Activated CD4-positive, alpha-beta memory T cell treated with anti-CD3 and anti-CD28 coated beads for 36 hours (primary cell): ENCODE measurements around the gene RNU1-1. TPM values are rescaled to one million over a fixed set of nuclear protein-coding genes. Genes with fewer than 3 reads are reported as not detected.
"Not testable (repeated sequence)": the region's sequence is repeated elsewhere in the genome, so short reads cannot be mapped to it uniquely, and the experiment has no call there.

ENCODE experiments used
- CTCF ChIA-PET: fragments of 350-600 bp; sonication (Branson Sonifier 250); formaldehyde crosslinking; loops from one replicate; lab custom pipeline; 2021; ENCODE audit warnings: antibody characterized with exemption, inconsistent platforms; lab: Charles Lee
- POLR2A ChIA-PET: fragments of 350-600 bp; sonication (Branson Sonifier 250); formaldehyde crosslinking; loops from one replicate; lab custom pipeline; 2021; ENCODE audit warnings: antibody characterized with exemption; lab: Charles Lee
- DNase-seq: peaks from one replicate; pipeline ENCODE4 v3.0.0-alpha.2; 2020
- H3K27ac Mint-ChIP-seq: one replicate; pipeline ENCODE4 v1.8.0; 2021; ENCODE audit warnings: mixed read lengths
- H3K27me3 Mint-ChIP-seq: one replicate; pipeline ENCODE4 v1.8.0; 2021; ENCODE audit warnings: mixed read lengths
- H3K36me3 Mint-ChIP-seq: one replicate; pipeline ENCODE4 v1.8.0; 2021; ENCODE audit warnings: mixed read lengths
- H3K4me1 Mint-ChIP-seq: one replicate; pipeline ENCODE4 v1.8.0; 2021; ENCODE audit warnings: low read depth, mixed read lengths
- H3K4me3 Mint-ChIP-seq: one replicate; pipeline ENCODE4 v1.8.0; 2021; ENCODE audit warnings: mild to moderate bottlenecking, mixed read lengths
- H3K9me3 Mint-ChIP-seq: one replicate; pipeline ENCODE4 v1.8.0; 2021; ENCODE audit warnings: mixed read lengths
- intact Hi-C: fragments of 100-400 bp; cut with micrococcal nuclease; formaldehyde crosslinking; loops from one replicate; pipeline ENCODE4 v1.15.1; 2023
- total RNA-seq, 2 experiments: library from RNA; stranded (reverse); gene quantifications; one replicate each; pipeline ENCODE4 v1.2.3, GENCODE V29; 2021

RNU1-1 gene
- total RNA-seq, 2 experiments from 2014 or later: 1,390 to 1,409 TPM

DNA sequence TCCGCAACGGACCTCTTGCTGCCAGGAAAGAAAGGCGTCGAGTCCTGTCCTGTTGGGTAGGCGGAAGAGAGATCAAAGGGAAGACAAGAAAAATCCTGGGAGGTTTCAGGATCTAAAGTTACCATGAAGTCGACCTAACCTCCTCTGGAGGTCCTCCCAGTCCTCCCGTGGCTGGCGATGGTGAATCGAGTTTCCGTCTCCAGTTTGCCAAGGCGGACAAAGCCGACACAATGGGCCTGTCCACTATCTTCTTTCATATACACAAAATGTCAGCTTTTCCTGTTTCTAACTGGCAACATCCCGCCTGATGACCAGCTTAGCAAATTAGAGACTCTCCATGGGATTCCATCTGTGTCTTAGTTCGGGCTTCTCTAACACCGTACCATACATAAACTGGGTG is 22.7 kb upstream of the RNU1-1 start:
- H3K4me1 Mint-ChIP-seq, POLR2A ChIA-PET, CTCF ChIA-PET, H3K36me3 Mint-ChIP-seq, intact Hi-C loops, H3K4me3 Mint-ChIP-seq, H3K27ac Mint-ChIP-seq, DNase-seq, H3K9me3 Mint-ChIP-seq: not testable (repeated sequence)
- H3K27me3 Mint-ChIP-seq: peaks cover 31% of the 10 kb centered on the region

DNA sequence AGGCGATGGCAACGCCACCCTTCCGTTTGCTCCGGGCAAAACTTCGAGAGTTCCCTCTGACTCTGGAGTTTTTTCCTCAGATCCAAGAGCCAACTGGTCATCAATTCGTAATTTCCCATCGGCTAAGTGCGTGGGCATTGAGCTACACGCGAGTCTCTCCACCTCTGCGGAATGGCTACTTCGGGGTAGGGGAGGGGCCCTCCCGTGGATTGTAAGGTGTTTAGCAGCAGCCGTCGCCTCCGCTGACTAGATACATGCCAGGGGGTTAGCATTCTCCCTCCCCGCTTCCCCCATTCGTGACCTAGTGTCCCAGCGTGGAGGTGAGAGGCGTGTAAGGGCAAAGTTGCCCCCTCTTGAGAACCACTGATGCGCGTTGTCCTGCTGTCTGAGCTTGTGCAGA is 21.8 kb upstream of the RNU1-1 start:
- DNase-seq, CTCF ChIA-PET, H3K9me3 Mint-ChIP-seq, H3K4me3 Mint-ChIP-seq, H3K4me1 Mint-ChIP-seq, POLR2A ChIA-PET, H3K27ac Mint-ChIP-seq, intact Hi-C loops, H3K36me3 Mint-ChIP-seq: not testable (repeated sequence)
- H3K27me3 Mint-ChIP-seq: peaks cover 34% of the 10 kb centered on the region

DNA sequence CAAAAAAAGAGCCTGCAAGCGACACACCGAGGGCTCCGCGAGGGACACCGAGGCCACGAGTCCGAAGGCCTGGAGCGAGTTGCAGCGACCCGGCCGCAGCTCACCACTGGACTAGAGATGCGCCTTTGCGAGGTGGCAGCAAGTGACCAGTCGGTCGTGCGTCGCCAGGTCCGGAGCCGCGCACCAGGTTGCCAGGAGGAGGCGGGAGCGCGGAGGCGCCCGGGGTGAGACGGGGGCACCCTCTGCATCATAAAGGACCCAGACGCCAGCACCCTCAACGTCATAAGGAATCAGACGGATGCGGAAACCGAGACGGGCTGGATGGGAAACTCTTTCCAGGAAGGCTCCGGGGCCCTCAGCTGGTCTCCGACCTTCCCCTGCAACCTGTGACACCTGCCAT is 21.4 kb upstream of the RNU1-1 start:
- peaks cover 34% of the 10 kb centered on the region for H3K27me3 Mint-ChIP-seq
- H3K27ac Mint-ChIP-seq, CTCF ChIA-PET, H3K4me1 Mint-ChIP-seq, H3K36me3 Mint-ChIP-seq, intact Hi-C loops, H3K9me3 Mint-ChIP-seq, H3K4me3 Mint-ChIP-seq, DNase-seq, POLR2A ChIA-PET: not testable (repeated sequence)

- H3K4me1 Mint-ChIP-seq, intact Hi-C loops, H3K36me3 Mint-ChIP-seq, H3K9me3 Mint-ChIP-seq, POLR2A ChIA-PET, CTCF ChIA-PET: not testable (repeated sequence)
- DNase-seq: peak; percentile 67
- peak overlapping the region; percentile 66 for H3K4me3 Mint-ChIP-seq
- H3K27ac Mint-ChIP-seq: peak overlapping the region; percentile 33
- peaks cover 36% of the 10 kb centered on the region for H3K27me3 Mint-ChIP-seq
Observed at GRCh38 chr1:16534829-16535456, 20.9 kb upstream of the RNU1-1 start.

DNA sequence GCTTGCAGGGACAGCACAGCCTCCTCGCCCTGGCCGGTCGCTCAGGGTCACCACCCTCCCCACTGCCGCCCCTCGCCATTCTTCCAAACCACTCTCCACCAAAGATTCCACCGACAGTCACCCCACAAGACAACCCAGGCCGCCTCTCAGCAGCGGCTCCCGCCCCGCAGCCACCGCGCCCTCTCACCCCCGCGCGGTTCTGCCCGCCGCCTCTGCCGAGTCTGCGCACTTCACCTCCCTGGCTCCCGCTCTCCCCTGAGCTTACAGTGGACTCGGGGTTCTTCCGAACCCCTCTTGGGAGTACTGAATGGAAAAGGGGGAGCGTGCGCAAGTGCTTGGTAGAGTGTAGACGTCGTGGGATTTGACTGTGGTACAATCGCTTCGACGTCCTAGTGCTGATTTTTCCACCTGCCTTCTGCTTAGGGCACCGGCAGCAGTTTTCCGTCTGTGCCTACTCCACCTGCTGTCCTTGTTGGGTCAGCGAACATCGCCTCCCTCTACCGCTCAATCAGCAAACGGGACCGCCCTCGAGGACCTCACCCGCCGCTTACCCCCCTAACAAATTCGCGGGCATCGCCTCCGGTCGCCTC is 20.2 kb upstream of the RNU1-1 start:
- H3K36me3 Mint-ChIP-seq, H3K27ac Mint-ChIP-seq, H3K4me3 Mint-ChIP-seq, H3K9me3 Mint-ChIP-seq, POLR2A ChIA-PET, intact Hi-C loops, CTCF ChIA-PET, H3K4me1 Mint-ChIP-seq: not testable (repeated sequence)
- DNase-seq: peak; percentile 26
- H3K27me3 Mint-ChIP-seq: peaks cover 36% of the 10 kb centered on the region

DNA sequence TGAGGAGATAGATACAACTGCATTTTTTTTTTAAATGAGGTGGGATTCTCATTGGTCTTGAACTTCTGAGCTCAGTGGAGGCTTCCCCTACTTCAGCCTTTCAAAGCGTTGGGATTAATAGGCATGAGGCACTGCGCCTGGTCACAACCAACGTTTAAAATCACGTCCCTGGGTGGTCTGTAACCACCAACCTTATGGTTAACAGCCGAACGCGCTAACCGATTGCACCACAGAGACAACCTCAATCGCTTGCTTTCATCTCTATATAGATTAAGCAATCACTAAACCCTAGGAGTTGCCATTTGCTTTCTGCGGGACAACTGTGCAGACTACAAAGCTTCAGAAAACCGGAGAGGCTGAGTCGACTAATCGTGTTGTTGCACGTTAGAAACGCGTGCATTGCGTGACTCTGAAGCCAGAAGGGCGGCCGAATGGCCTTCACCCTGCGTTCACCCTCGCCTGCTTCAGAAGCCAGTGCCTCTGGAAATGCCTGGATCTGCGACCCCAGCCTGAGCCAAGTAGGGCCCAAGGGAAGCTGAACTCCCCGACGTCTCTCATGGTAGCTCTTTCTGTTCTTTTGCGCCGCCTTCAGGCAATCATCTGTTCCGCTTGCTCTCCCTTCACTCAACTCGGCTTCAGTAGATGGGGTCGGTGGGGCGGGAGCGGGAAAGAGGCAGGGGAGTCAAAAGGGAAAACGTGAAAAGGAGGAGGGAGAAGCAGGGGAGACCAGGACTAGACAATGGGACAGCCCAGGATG is 18.3 kb upstream of the RNU1-1 start:
- H3K4me1 Mint-ChIP-seq, H3K27ac Mint-ChIP-seq, H3K36me3 Mint-ChIP-seq, DNase-seq, H3K4me3 Mint-ChIP-seq, H3K9me3 Mint-ChIP-seq, intact Hi-C loops, POLR2A ChIA-PET, CTCF ChIA-PET: not testable (repeated sequence)
- peaks cover 34% of the 10 kb centered on the region for H3K27me3 Mint-ChIP-seq

DNA sequence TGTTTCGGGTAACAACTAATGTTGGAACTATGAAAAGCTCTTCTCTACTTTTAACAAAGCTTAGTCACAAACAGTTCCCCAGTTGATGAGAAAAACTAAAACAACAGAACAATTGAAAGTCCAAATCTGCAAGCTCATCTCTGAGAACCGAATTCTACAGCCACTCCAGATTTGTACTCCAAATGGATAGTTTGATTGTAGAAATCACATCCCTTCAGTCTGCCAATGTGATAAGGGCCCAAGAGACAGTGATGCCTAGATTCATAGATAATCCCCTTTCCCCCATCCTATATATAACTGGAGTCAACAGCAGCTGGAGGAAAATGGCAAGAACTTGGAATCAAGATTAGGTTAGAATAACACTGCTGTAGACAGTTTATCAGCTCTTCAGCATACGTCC is 14.3 kb upstream of the RNU1-1 start:
- H3K4me1 Mint-ChIP-seq, H3K36me3 Mint-ChIP-seq, intact Hi-C loops, H3K9me3 Mint-ChIP-seq, DNase-seq, CTCF ChIA-PET, POLR2A ChIA-PET, H3K4me3 Mint-ChIP-seq, H3K27ac Mint-ChIP-seq: not testable (repeated sequence)
- peaks cover 23% of the 10 kb centered on the region for H3K27me3 Mint-ChIP-seq

DNA sequence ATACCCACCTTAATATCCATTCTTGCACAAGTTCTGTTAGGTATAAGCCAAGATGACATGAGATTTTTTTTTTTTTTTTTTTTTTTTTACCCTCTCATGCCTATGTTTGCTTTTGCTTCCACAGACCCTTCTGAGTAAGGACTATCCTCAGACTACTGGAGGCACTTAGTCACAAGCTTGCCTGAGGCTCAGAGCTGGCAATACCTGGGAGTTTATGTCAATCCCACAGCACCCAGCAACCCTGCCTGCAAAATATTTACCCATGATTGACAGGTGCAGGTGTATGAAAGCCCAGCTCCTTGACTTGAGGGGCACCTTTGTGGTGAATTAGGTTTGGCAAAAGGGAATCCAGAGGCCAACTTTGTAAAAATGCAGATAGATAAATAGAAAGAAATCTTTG is 11.7 kb upstream of the RNU1-1 start:
- H3K4me1 Mint-ChIP-seq, H3K9me3 Mint-ChIP-seq, H3K27ac Mint-ChIP-seq, H3K4me3 Mint-ChIP-seq, DNase-seq, H3K36me3 Mint-ChIP-seq, CTCF ChIA-PET, intact Hi-C loops, POLR2A ChIA-PET: not testable (repeated sequence)
- peaks cover 14% of the 10 kb centered on the region for H3K27me3 Mint-ChIP-seq

GRCh38 chr1:16521679-16522078 is 7.6 kb upstream of the RNU1-1 start:
- H3K27ac Mint-ChIP-seq, H3K36me3 Mint-ChIP-seq, H3K4me3 Mint-ChIP-seq, CTCF ChIA-PET, DNase-seq, H3K9me3 Mint-ChIP-seq, H3K4me1 Mint-ChIP-seq, intact Hi-C loops: not testable (repeated sequence)
- POLR2A ChIA-PET: interaction anchor here (0.8 kb wide), 1 partner anchor 375 kb away, joined by 3 read pairs; no protein-coding TSS in a partner anchor
- peaks cover 35% of the 10 kb centered on the region for H3K27me3 Mint-ChIP-seq

DNA sequence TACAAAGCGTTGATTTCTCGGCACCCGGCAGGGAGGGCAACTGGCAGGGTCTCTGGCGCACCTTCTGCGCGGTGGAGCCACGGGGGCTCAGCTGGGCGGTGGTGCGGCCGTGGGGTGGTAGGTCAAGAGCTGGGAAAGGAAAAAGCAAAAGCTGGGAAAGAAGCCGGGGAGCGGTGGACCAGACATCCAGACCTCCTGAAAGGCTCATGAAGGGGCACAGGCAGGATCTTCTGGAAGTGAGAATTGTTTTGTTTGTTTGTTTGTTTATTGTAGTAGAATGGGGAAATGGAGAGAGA is 7.2 kb upstream of the RNU1-1 start:
- CTCF ChIA-PET: no interaction called here
- H3K27me3 Mint-ChIP-seq: peaks cover 32% of the 10 kb centered on the region
- H3K4me3 Mint-ChIP-seq: no peak overlapping the region
- DNase-seq: no peak
- H3K9me3 Mint-ChIP-seq: no peaks in the 10 kb centered on the region
- H3K27ac Mint-ChIP-seq: no peak overlapping the region
- POLR2A ChIA-PET: interaction anchor here (0.8 kb wide), 1 partner anchor 375 kb away, joined by 3 read pairs; no protein-coding TSS in a partner anchor
- H3K36me3 Mint-ChIP-seq: no peaks in the 10 kb centered on the region
- intact Hi-C loops: no loop called here
- no peaks in the 10 kb centered on the region for H3K4me1 Mint-ChIP-seq

DNA sequence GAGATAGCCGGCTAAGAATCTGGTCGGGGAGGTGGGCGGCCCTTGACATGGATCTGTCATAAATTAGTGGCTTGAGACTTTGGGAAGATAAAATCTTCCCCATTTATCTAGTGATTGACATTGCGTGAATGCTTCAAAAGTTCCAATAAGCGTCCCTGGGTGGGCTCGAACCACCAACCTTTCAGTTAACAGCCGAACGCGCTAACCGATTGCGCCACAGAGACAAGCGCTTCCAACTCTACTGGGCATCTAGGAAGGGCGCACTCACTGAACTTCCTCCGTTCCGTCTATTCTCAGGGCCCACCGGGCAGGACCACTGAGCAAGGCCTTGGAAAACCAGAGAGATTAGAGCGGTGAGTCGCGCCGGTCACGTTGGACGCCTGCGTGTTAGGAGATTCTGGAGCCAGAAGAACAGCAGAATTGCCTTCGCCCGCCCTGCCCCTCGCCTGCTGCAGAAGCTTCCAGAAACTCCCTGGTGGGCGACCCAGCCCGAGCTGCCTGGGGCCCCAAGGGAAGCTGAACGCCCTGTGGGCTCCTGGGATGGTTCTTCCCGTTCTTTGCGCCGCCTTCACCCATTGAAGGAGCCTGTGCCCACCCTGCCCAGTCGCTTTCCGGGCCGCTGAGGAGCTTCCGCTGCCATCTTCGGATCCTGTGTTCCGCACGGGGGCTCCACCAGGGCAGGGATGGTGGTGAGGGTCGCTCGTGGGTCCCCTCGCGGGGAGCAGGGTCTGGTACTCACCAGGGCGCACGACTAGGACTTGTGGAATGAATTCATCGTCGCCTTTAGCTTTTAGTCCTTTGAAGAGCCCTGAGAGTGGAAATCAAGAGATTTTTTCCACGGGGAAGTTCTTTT is 6.6 kb upstream of the RNU1-1 start:
- POLR2A ChIA-PET, intact Hi-C loops, H3K4me3 Mint-ChIP-seq, H3K27ac Mint-ChIP-seq, CTCF ChIA-PET, H3K36me3 Mint-ChIP-seq, H3K9me3 Mint-ChIP-seq, DNase-seq, H3K4me1 Mint-ChIP-seq: not testable (repeated sequence)
- peaks cover 31% of the 10 kb centered on the region for H3K27me3 Mint-ChIP-seq

DNA sequence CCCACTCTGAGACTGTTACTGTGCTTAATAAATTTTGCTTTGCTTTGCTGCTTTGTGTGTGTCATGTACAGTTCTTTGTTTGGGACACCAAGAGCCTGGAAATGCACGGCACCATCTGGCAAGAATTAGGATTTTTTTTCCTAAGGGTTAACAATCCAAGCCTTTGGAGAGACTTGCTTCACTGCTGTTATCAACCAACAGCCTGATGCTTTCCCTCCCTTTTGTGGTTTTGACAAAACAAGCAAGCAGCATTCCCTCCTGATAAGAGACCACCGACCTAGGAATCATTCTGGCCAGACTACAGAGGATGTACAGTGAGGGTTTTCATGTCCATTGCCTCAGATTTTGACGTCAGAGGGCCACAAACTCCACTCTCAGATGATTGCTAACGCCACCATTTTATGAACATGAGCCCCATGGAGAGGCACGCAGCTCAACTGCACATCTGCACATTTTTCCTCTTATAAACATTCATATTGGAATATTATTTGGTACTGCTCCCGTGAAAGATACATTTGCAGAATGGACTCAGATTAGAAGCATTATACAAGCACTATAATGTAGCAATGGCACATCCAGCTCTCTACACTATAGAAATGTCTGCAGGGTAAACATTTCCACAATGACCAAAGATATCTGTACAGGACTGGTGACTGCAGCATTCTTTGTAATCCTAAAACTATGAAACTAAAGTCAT is 5.3 kb upstream of the RNU1-1 start:
- intact Hi-C loops, DNase-seq, H3K4me1 Mint-ChIP-seq, H3K27ac Mint-ChIP-seq, H3K36me3 Mint-ChIP-seq, CTCF ChIA-PET, H3K4me3 Mint-ChIP-seq, POLR2A ChIA-PET, H3K9me3 Mint-ChIP-seq: not testable (repeated sequence)
- H3K27me3 Mint-ChIP-seq: peaks cover 31% of the 10 kb centered on the region
